Measurements from ENCODE around the gene MTMR4. TPM values are rescaled to one million over a fixed set of nuclear protein-coding genes. Genes with fewer than 3 reads are reported as not detected.

Gene MTMR4
- polyA plus RNA-seq, 3 donors: 7.2 to 20.7 (median 8.4) TPM

- peaks cover 5% of the 10 kb centered on the region for H4K20me1 ChIP-seq (ENCODE audit: insufficient read depth, low read length)
- no peak overlapping the region for H3K4me3 Mint-ChIP-seq
- no peaks in the 10 kb centered on the region for H3K27me3 ChIP-seq (ENCODE audit: control insufficient read depth in 2 of 2, insufficient read depth in 2 of 2, low read length in 2 of 2)
- H3K9ac ChIP-seq (ENCODE audit: insufficient read depth, low read length, poor library complexity, severe bottlenecking): no peak overlapping the region
- peaks cover 0 to 2% (median 0%) of the 10 kb centered on the region in 7 donors for H3K9me3 Mint-ChIP-seq
- no peak overlapping the region for H2AFZ ChIP-seq (ENCODE audit: insufficient read depth, low read depth, low read length, poor library complexity, severe bottlenecking)
- H3K27me3 Mint-ChIP-seq (ENCODE audit: low read depth in 3 of 3): no peaks in the 10 kb centered on the region
- peaks cover 42 to 47% of the 10 kb centered on the region in 2 donors for H3K4me1 ChIP-seq (ENCODE audit: control insufficient read depth in 1 of 2, insufficient read depth in 2 of 2, low read length in 2 of 2)
- no peaks in the 10 kb centered on the region for H3K9me3 ChIP-seq (replicated peaks in 1 of 2; ENCODE audit: control insufficient read depth in 1 of 2, insufficient read depth in 1 of 2, low read length in 2 of 2)
- peak overlapping the region; percentile 53 to 71 for H3K27ac ChIP-seq (ENCODE audit: low read depth in 1 of 2, low read length in 2 of 2)
- H3K36me3 Mint-ChIP-seq: peaks cover 84 to 89% of the 10 kb centered on the region in 2 donors
- no peak overlapping the region for H3K4me3 ChIP-seq (replicated peaks in 1 of 3; ENCODE audit: low read depth in 2 of 3, low read length in 3 of 3)
- no peak for TF ChIP-seq CTCF (IDR thresholded peaks at IDR 0.05)
- peaks cover 69 to 90% of the 10 kb centered on the region in 2 donors for H3K36me3 ChIP-seq (replicated peaks in 1 of 2; ENCODE audit: control insufficient read depth in 1 of 2, insufficient read depth in 2 of 2, low read length in 2 of 2)
- DNase-seq: peak; percentile 66 to 82 (median 78)
- peaks cover 4% of the 10 kb centered on the region for H3K79me2 ChIP-seq (ENCODE audit: insufficient read depth, low read length)
- H3K27ac Mint-ChIP-seq: peak overlapping the region; percentile 80 to 89 (median 83)
- H3K4me1 Mint-ChIP-seq: peaks cover 45% of the 10 kb centered on the region
- intact Hi-C loops (cut with micrococcal nuclease): no loop called here
- WGBS (ENCODE audit: insufficient coverage): 35% methylated on average over 12 of the region's 13 CpGs
- no peak overlapping the region for H3K4me2 ChIP-seq (replicated peaks; ENCODE audit: extremely low read depth, low read length, poor library complexity, severe bottlenecking)
Measured at GRCh38 chr17:58507123-58507634, 7.3 kb downstream of the MTMR4 start.

GRCh38 chr17:58506354-58507080, 7.9 kb downstream of the MTMR4 start:
- Mint-ChIP-seq H3K27me3 (ENCODE audit: low read depth in 3 of 3) (no peaks in the 10 kb centered on the region), H3K36me3 (peaks cover 77 to 89% of the 10 kb centered on the region in 2 donors), H3K27ac (peak overlapping the region; percentile 80 to 89 (median 83)), H3K9me3 (peaks cover 0 to 2% (median 0%) of the 10 kb centered on the region in 7 donors), H3K4me1 (peaks cover 45% of the 10 kb centered on the region), H3K4me3 (no peak overlapping the region)
- intact Hi-C loops (cut with micrococcal nuclease): no loop called here
- no peak overlapping the region for H3K9ac ChIP-seq (ENCODE audit: insufficient read depth, low read length, poor library complexity, severe bottlenecking)
- 98% methylated on average over 6 of the region's 7 CpGs for WGBS (ENCODE audit: insufficient coverage)
- no peak overlapping the region for H3K4me2 ChIP-seq (replicated peaks; ENCODE audit: extremely low read depth, low read length, poor library complexity, severe bottlenecking)
- peaks cover 5% of the 10 kb centered on the region for H4K20me1 ChIP-seq (ENCODE audit: insufficient read depth, low read length)
- H3K36me3 ChIP-seq (replicated peaks in 1 of 2; ENCODE audit: control insufficient read depth in 1 of 2, insufficient read depth in 2 of 2, low read length in 2 of 2): peaks cover 69 to 90% of the 10 kb centered on the region in 2 donors
- peaks cover 4% of the 10 kb centered on the region for H3K79me2 ChIP-seq (ENCODE audit: insufficient read depth, low read length)
- no peaks in the 10 kb centered on the region for H3K9me3 ChIP-seq (replicated peaks in 1 of 2; ENCODE audit: control insufficient read depth in 1 of 2, insufficient read depth in 1 of 2, low read length in 2 of 2)
- no peak overlapping the region for H2AFZ ChIP-seq (ENCODE audit: insufficient read depth, low read depth, low read length, poor library complexity, severe bottlenecking)
- no peak overlapping the region for H3K4me3 ChIP-seq (replicated peaks in 1 of 3; ENCODE audit: low read depth in 2 of 3, low read length in 3 of 3)
- no peak for DNase-seq
- H3K4me1 ChIP-seq (ENCODE audit: control insufficient read depth in 1 of 2, insufficient read depth in 2 of 2, low read length in 2 of 2): peaks cover 42 to 47% of the 10 kb centered on the region in 2 donors
- H3K27me3 ChIP-seq (ENCODE audit: control insufficient read depth in 2 of 2, insufficient read depth in 2 of 2, low read length in 2 of 2): no peaks in the 10 kb centered on the region
- H3K27ac ChIP-seq (ENCODE audit: low read depth in 1 of 2, low read length in 2 of 2): peak overlapping the region; percentile 53 to 71
- no peak for TF ChIP-seq CTCF (IDR thresholded peaks at IDR 0.05)

All from CD14-positive monocyte (primary cell).